ENCODE data around the gene SH2D7.
A peak's percentile ranks its signal among the peaks of the same experiment; 100 is the strongest.

SH2D7 gene

GRCh38 chr15:78063217-78063616, 29.1 kb upstream of the SH2D7 start:
- Histone ChIP-seq H3K36me3 (ENCODE audit: insufficient read depth, low read length) (peaks cover 4% of the 10 kb centered on the region; the same call in 1 of the 2 replicates), H3K27me3 (ENCODE audit: insufficient read depth, low read length, poor library complexity, severe bottlenecking) (no peaks in the 10 kb centered on the region), H4K20me1 (ENCODE audit: insufficient read depth, low read length, poor library complexity, severe bottlenecking) (peaks cover 55% of the 10 kb centered on the region), H3K4me1 (ENCODE audit: insufficient read depth, low read length, poor library complexity, severe bottlenecking) (peaks cover 84% of the 10 kb centered on the region), H3K4me3 (ENCODE audit: low read length, poor library complexity, severe bottlenecking) (no peak overlapping the region), H3K9me3 (ENCODE audit: insufficient read depth, low read depth, low read length) (no peaks in the 10 kb centered on the region), H3K9me2 (replicated peaks; ENCODE audit: low read depth, low read length) (no peaks in the 10 kb centered on the region), H3K79me2 (ENCODE audit: insufficient read depth, low read length) (peaks cover 98% of the 10 kb centered on the region), H2AFZ (ENCODE audit: low read length) (no peak overlapping the region), H3K9ac (ENCODE audit: low read depth, low read length, poor library complexity, severe bottlenecking) (peak overlapping the region; percentile 52), H3F3A (ENCODE audit: low read depth) (no peaks in the 10 kb centered on the region), H3K4me2 (ENCODE audit: low read depth, low read length, poor library complexity, severe bottlenecking) (peak overlapping the region; percentile 99)
- TF ChIP-seq CTCF (conservative IDR thresholded peaks at IDR 0.05; ENCODE audit: low read length) (no peak), EZH2phosphoT487 (IDR thresholded peaks at IDR 0.05; ENCODE audit: borderline replicate concordance) (no peak)

- Histone ChIP-seq H4K20me1 (ENCODE audit: insufficient read depth, low read length, poor library complexity, severe bottlenecking) (peaks cover 55% of the 10 kb centered on the region), H3K27me3 (ENCODE audit: insufficient read depth, low read length, poor library complexity, severe bottlenecking) (no peaks in the 10 kb centered on the region), H3K4me3 (ENCODE audit: low read length, poor library complexity, severe bottlenecking) (no peak overlapping the region), H3K4me1 (ENCODE audit: insufficient read depth, low read length, poor library complexity, severe bottlenecking) (peaks cover 84% of the 10 kb centered on the region), H3K4me2 (ENCODE audit: low read depth, low read length, poor library complexity, severe bottlenecking) (peak overlapping the region; percentile 99), H3F3A (ENCODE audit: low read depth) (no peaks in the 10 kb centered on the region), H3K9me3 (ENCODE audit: insufficient read depth, low read depth, low read length) (no peaks in the 10 kb centered on the region), H3K9me2 (replicated peaks; ENCODE audit: low read depth, low read length) (no peaks in the 10 kb centered on the region), H3K79me2 (ENCODE audit: insufficient read depth, low read length) (peaks cover 98% of the 10 kb centered on the region), H3K9ac (ENCODE audit: low read depth, low read length, poor library complexity, severe bottlenecking) (peak overlapping the region; percentile 17), H2AFZ (ENCODE audit: low read length) (no peak overlapping the region), H3K36me3 (ENCODE audit: insufficient read depth, low read length) (peaks cover 4% of the 10 kb centered on the region; the same call in 1 of the 2 replicates)
- TF ChIP-seq CTCF (conservative IDR thresholded peaks at IDR 0.05; ENCODE audit: low read length): no peak
- TF ChIP-seq EZH2phosphoT487 (IDR thresholded peaks at IDR 0.05; ENCODE audit: borderline replicate concordance): no peak
Observed at GRCh38 chr15:78063970-78064385, 28.4 kb upstream of the SH2D7 start.

- Histone ChIP-seq H4K20me1 (ENCODE audit: insufficient read depth, low read length, poor library complexity, severe bottlenecking) (peaks cover 59% of the 10 kb centered on the region), H3K4me1 (ENCODE audit: insufficient read depth, low read length, poor library complexity, severe bottlenecking) (peaks cover 84% of the 10 kb centered on the region), H3F3A (ENCODE audit: low read depth) (no peaks in the 10 kb centered on the region), H3K4me2 (ENCODE audit: low read depth, low read length, poor library complexity, severe bottlenecking) (peak overlapping the region; percentile 99), H3K9me2 (replicated peaks; ENCODE audit: low read depth, low read length) (no peaks in the 10 kb centered on the region), H3K36me3 (ENCODE audit: insufficient read depth, low read length) (peaks cover 4% of the 10 kb centered on the region; the same call in 1 of the 2 replicates), H3K79me2 (ENCODE audit: insufficient read depth, low read length) (peaks cover 98% of the 10 kb centered on the region), H3K27me3 (ENCODE audit: insufficient read depth, low read length, poor library complexity, severe bottlenecking) (no peaks in the 10 kb centered on the region), H2AFZ (ENCODE audit: low read length) (no peak overlapping the region), H3K4me3 (ENCODE audit: low read length, poor library complexity, severe bottlenecking) (peak overlapping the region; percentile 76), H3K9me3 (ENCODE audit: insufficient read depth, low read depth, low read length) (no peaks in the 10 kb centered on the region), H3K9ac (ENCODE audit: low read depth, low read length, poor library complexity, severe bottlenecking) (peak overlapping the region; percentile 84)
- no peak for TF ChIP-seq EZH2phosphoT487 (IDR thresholded peaks at IDR 0.05; ENCODE audit: borderline replicate concordance)
- TF ChIP-seq CTCF (conservative IDR thresholded peaks at IDR 0.05; ENCODE audit: low read length): no peak
Observed at GRCh38 chr15:78064544-78064943, 27.8 kb upstream of the SH2D7 start.
